ENCODE data around the gene MORF4L1.

- TF ChIP-seq CTCF (IDR thresholded peaks at IDR 0.05; ENCODE audit: insufficient read depth, low read depth, low read length) (no peak), EZH2 (IDR thresholded peaks at IDR 0.05; ENCODE audit: insufficient read depth, low read length) (no peak)
Observed at GRCh38 chr15:78910271-78910670, 37.6 kb downstream of the MORF4L1 start.
